HEK293 (cell line): ENCODE results near the gene ZCWPW1.
A peak's percentile ranks its signal among the peaks of the same experiment; 100 is the strongest.

Experiments used
- CTCF ChIA-PET: fragments of 350-600 bp; formaldehyde crosslinking; extraction: SDS; loops from one replicate; lab custom pipeline; 2021; ENCODE audit warnings: antibody characterized with exemption; lab: Yijun Ruan, JAX
- POLR2A ChIA-PET: fragments of 300-600 bp; formaldehyde crosslinking; extraction: SDS; loops from one replicate; lab custom pipeline; 2020; ENCODE audit warnings: antibody characterized with exemption, inconsistent platforms; lab: Yijun Ruan, JAX
- H3K27ac ChIP-seq: fragments of 200-500 bp; sonication (Bioruptor generic); 2 replicates; pipeline ENCODE4 v1.5.1; 2014; ENCODE audit warnings: low read depth, low read length, control low read depth, inconsistent platforms; ENCODE audit errors: extremely low read depth
- H3K36me3 ChIP-seq, 2 experiments: fragments of 200-500 bp in 1 of 2; sonication (Bioruptor generic) in 1 of 2; 1 replicate in 1 of 2; 2 replicates in 1 of 2; pipeline ENCODE4 v1.5.1; 2014 to 2017; ENCODE audit warnings: inconsistent platforms in 2 of 2, low read length in 2 of 2; ENCODE audit not compliant: control insufficient read depth in 2 of 2, insufficient read depth in 1 of 2
- H3K4me1 ChIP-seq: fragments of 200-500 bp; sonication (Bioruptor generic); 2 replicates; pipeline ENCODE4 v1.5.1; 2014; ENCODE audit warnings: mild to moderate bottlenecking, low read length, inconsistent platforms; ENCODE audit not compliant: control insufficient read depth, insufficient read depth
- H3K4me3 ChIP-seq: 2 replicates; pipeline ENCODE4 v1.5.1; 2011; ENCODE audit warnings: low read depth, mild to moderate bottlenecking, control low read depth, low read length, moderate library complexity
- H3K9me3 ChIP-seq: fragments of 200-500 bp; sonication (Bioruptor generic); 2 replicates; pipeline ENCODE4 v1.5.1; 2014; ENCODE audit warnings: low read depth, low read length, inconsistent platforms; ENCODE audit not compliant: control insufficient read depth, insufficient read depth
- CTCF ChIP-seq: fragments of 450-650 bp; formaldehyde crosslinking; IDR thresholded peaks from 2 replicates; pipeline ENCODE4 v1.5.1; 2016; ENCODE audit warnings: missing biosample characterization, missing genetic modification characterization
- EGR2 ChIP-seq: fragments of 450-650 bp; formaldehyde crosslinking; IDR thresholded peaks from 2 replicates; pipeline ENCODE4 v1.5.1; 2016; ENCODE audit warnings: low read depth, missing biosample characterization, missing genetic modification characterization
- GFI1B ChIP-seq: fragments of 450-650 bp; formaldehyde crosslinking; IDR thresholded peaks from 2 replicates; pipeline ENCODE4 v1.5.1; 2016; ENCODE audit warnings: missing biosample characterization, missing genetic modification characterization
- HOXA7 ChIP-seq: sonication (generic); formaldehyde crosslinking; IDR thresholded peaks from 2 replicates; pipeline ENCODE4 v1.8.1; 2022; ENCODE audit warnings: missing genetic modification reagents, borderline replicate concordance
- ZBTB20 ChIP-seq: fragments of 450-650 bp; formaldehyde crosslinking; IDR thresholded peaks from 2 replicates; pipeline ENCODE4 v1.5.1; 2016; ENCODE audit warnings: missing biosample characterization, missing genetic modification characterization
- ZBTB6 ChIP-seq: fragments of 450-650 bp; formaldehyde crosslinking; IDR thresholded peaks from 2 replicates; pipeline ENCODE4 v1.5.1; 2017; ENCODE audit warnings: missing biosample characterization, missing genetic modification characterization
- ZEB2 ChIP-seq: fragments of 450-650 bp; formaldehyde crosslinking; IDR thresholded peaks from 2 replicates; pipeline ENCODE4 v1.5.1; 2016; ENCODE audit warnings: missing biosample characterization, missing genetic modification characterization
- ZFP3 ChIP-seq: fragments of 450-650 bp; formaldehyde crosslinking; IDR thresholded peaks from 2 replicates; pipeline ENCODE4 v1.5.1; 2016; ENCODE audit warnings: low read depth, missing biosample characterization, missing genetic modification characterization
- ZNF302 ChIP-seq: fragments of 450-650 bp; formaldehyde crosslinking; IDR thresholded peaks from 2 replicates; pipeline ENCODE4 v1.5.1; 2016; ENCODE audit warnings: missing biosample characterization, missing genetic modification characterization, low read depth
- ZNF362 ChIP-seq: fragments of 450-650 bp; formaldehyde crosslinking; IDR thresholded peaks from 2 replicates; pipeline ENCODE4 v1.5.1; 2016; ENCODE audit warnings: missing biosample characterization, missing genetic modification characterization
- ZNF398 ChIP-seq: fragments of 450-650 bp; formaldehyde crosslinking; IDR thresholded peaks from 2 replicates; pipeline ENCODE4 v1.5.1; 2017; ENCODE audit warnings: missing biosample characterization, missing genetic modification characterization
- ZNF423 ChIP-seq: fragments of 450-650 bp; formaldehyde crosslinking; IDR thresholded peaks from 2 replicates; pipeline ENCODE4 v1.5.1; 2016; ENCODE audit warnings: missing biosample characterization, missing genetic modification characterization
- ZNF544 ChIP-seq: fragments of 450-650 bp; formaldehyde crosslinking; IDR thresholded peaks from 2 replicates; pipeline ENCODE4 v1.5.0; 2017; ENCODE audit warnings: missing biosample characterization, missing genetic modification characterization
- ZNF639 ChIP-seq: fragments of 450-650 bp; formaldehyde crosslinking; IDR thresholded peaks from 2 replicates; pipeline ENCODE4 v1.5.1; 2016; ENCODE audit warnings: missing biosample characterization, missing genetic modification characterization
- ZNF76 ChIP-seq: fragments of 450-650 bp; formaldehyde crosslinking; IDR thresholded peaks from 2 replicates; pipeline ENCODE4; 2016; ENCODE audit warnings: low read depth, missing biosample characterization, missing genetic modification characterization, borderline replicate concordance
- TF ChIP-seq, protein P1 (sequence below): fragments of 450-650 bp; formaldehyde crosslinking; IDR thresholded peaks from 2 replicates; pipeline ENCODE4 v1.5.1; 2016; ENCODE audit warnings: missing biosample characterization, missing genetic modification characterization
- TF ChIP-seq, protein P2 (sequence below): fragments of 450-650 bp; formaldehyde crosslinking; IDR thresholded peaks from 2 replicates; pipeline ENCODE4 v1.5.1; 2016; ENCODE audit warnings: missing biosample characterization, missing genetic modification characterization, low read depth
- TF ChIP-seq, protein P3 (sequence below): fragments of 450-650 bp; IDR thresholded peaks from 2 replicates; pipeline ENCODE4 v1.5.1; 2018; ENCODE audit warnings: missing biosample characterization, missing genetic modification characterization

The ZCWPW1 gene

GRCh38 chr7:100394077-100394476 lies 34.4 kb downstream of the ZCWPW1 start:
- 0 out of 2 replicates have a peak, but pooled peaks have one; percentile 32 for TF ChIP-seq ZBTB20
- TF ChIP-seq HOXA7 (CRISPR knock-in tag), result no peak
- TF ChIP-seq, all 188 proteins: peak for 1
- H3K4me3 ChIP-seq, result no peak overlapping the region
- H3K27ac ChIP-seq, result no peak overlapping the region
- H3K9me3 ChIP-seq, result no peaks in the 10 kb centered on the region
- H3K36me3 ChIP-seq, result no peaks in the 10 kb centered on the region
- ChIA-PET POLR2A (interaction anchor here (1.7 kb wide), 1 partner anchor 35 kb away, joined by 6 read pairs; the partner anchor contains the start of genes MEPCE and ZCWPW1), CTCF (interaction anchor here (0.6 to 1.5 kb wide), 4 partner anchors 9 to 264 kb away, joined by 3 to 8 read pairs (median 4); no protein-coding TSS in a partner anchor)
- no peaks in the 10 kb centered on the region for H3K4me1 ChIP-seq

DNA sequence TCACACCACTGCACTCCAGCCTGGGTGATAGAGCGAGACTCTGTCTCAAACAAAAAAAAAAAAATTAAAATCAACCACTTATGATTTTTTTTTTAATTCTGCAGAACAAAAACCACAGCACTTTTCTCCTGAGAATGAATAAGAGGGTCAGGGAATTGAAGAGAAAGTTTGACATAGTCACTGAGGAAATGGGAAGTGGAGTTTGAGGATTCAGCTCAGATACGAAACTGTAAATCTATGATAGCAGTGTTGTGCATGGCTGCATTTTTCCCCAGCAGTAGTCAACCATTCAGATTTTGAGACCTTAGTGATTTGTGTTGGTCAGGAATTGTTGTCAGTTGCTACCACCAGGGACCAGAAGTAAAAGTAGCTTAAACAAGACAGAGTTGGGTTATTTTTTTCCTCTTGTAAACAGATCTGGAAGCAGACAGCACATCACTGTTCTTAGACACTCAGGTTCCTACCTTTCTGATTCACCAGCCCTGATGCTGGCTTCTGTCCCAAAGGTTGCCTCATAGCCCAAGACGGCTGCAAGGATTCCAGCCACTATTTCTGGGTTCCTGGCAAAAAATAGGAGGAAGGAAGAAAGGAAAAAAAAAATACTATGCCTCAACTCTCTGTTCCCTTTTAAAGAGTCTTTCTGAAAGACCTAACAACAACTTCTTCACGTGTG lies 35.1 kb downstream of the ZCWPW1 start:
- CTCF ChIA-PET, result interaction anchor here (0.5 to 1.5 kb wide), 4 partner anchors 10 to 49 kb away, joined by 4 to 8 read pairs (median 4); no protein-coding TSS in a partner anchor

More for the DNA sequence above, 35.1 kb downstream of the ZCWPW1 start:
- POLR2A ChIA-PET, result interaction anchor here (1.7 kb wide), 1 partner anchor 36 kb away, joined by 6 read pairs; the partner anchor contains the start of genes MEPCE and ZCWPW1
- Histone ChIP-seq H3K36me3 (no peaks in the 10 kb centered on the region), H3K4me3 (no peak overlapping the region), H3K4me1 (no peaks in the 10 kb centered on the region), H3K9me3 (no peaks in the 10 kb centered on the region), H3K27ac (no peak overlapping the region)
- TF ChIP-seq CTCF (tag by site-specific recombination), result no peak
- no peak for TF ChIP-seq GFI1B (tag by site-specific recombination)
- TF ChIP-seq ZNF544 (tag by site-specific recombination), result no peak
- no peak for TF ChIP-seq ZFP3
- TF ChIP-seq, protein P1, sequence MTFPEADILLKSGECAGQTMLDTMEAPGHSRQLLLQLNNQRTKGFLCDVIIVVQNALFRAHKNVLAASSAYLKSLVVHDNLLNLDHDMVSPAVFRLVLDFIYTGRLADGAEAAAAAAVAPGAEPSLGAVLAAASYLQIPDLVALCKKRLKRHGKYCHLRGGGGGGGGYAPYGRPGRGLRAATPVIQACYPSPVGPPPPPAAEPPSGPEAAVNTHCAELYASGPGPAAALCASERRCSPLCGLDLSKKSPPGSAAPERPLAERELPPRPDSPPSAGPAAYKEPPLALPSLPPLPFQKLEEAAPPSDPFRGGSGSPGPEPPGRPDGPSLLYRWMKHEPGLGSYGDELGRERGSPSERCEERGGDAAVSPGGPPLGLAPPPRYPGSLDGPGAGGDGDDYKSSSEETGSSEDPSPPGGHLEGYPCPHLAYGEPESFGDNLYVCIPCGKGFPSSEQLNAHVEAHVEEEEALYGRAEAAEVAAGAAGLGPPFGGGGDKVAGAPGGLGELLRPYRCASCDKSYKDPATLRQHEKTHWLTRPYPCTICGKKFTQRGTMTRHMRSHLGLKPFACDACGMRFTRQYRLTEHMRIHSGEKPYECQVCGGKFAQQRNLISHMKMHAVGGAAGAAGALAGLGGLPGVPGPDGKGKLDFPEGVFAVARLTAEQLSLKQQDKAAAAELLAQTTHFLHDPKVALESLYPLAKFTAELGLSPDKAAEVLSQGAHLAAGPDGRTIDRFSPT (tag by site-specific recombination), result no peak
- no peak for TF ChIP-seq ZBTB6 (tag by site-specific recombination)
- TF ChIP-seq, protein P2, sequence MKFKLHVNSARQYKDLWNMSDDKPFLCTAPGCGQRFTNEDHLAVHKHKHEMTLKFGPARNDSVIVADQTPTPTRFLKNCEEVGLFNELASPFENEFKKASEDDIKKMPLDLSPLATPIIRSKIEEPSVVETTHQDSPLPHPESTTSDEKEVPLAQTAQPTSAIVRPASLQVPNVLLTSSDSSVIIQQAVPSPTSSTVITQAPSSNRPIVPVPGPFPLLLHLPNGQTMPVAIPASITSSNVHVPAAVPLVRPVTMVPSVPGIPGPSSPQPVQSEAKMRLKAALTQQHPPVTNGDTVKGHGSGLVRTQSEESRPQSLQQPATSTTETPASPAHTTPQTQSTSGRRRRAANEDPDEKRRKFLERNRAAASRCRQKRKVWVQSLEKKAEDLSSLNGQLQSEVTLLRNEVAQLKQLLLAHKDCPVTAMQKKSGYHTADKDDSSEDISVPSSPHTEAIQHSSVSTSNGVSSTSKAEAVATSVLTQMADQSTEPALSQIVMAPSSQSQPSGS, result no peak
- no peak for TF ChIP-seq ZNF423 (tag by site-specific recombination)
- no peak for TF ChIP-seq ZNF76 (tag by site-specific recombination)
- TF ChIP-seq, protein P3, sequence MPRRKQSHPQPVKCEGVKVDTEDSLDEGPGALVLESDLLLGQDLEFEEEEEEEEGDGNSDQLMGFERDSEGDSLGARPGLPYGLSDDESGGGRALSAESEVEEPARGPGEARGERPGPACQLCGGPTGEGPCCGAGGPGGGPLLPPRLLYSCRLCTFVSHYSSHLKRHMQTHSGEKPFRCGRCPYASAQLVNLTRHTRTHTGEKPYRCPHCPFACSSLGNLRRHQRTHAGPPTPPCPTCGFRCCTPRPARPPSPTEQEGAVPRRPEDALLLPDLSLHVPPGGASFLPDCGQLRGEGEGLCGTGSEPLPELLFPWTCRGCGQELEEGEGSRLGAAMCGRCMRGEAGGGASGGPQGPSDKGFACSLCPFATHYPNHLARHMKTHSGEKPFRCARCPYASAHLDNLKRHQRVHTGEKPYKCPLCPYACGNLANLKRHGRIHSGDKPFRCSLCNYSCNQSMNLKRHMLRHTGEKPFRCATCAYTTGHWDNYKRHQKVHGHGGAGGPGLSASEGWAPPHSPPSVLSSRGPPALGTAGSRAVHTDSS (tag by site-specific recombination), result no peak
- TF ChIP-seq EGR2 (tag by site-specific recombination), result no peak
- TF ChIP-seq ZNF398, result no peak
- TF ChIP-seq ZEB2 (tag by site-specific recombination), result no peak
- no peak for TF ChIP-seq ZNF639
- no peak for TF ChIP-seq ZNF302 (tag by site-specific recombination)
- no peak for TF ChIP-seq ZNF362
